SK-N-SH treated with all-trans-retinoic acid at 6 μM for 48 hours (cell line): ENCODE data around the gene PAX5.

Source experiments
- ATAC-seq: fragments of 200-7000 bp; cut with Tn5 transposase; 3 replicates; pipeline ENCODE4 v1.9.1; 2020; ENCODE audit warnings: mild to moderate bottlenecking, moderate library complexity
- ARNTL ChIP-seq: fragments of 450-650 bp; formaldehyde crosslinking; IDR thresholded peaks from 2 replicates; pipeline ENCODE4 v1.5.0; 2020; ENCODE audit warnings: low read depth, mild to moderate bottlenecking, moderate library complexity, borderline replicate concordance
- BACH2 ChIP-seq: fragments of 250-450 bp; sonication (Bioruptor Pico); IDR thresholded peaks from 2 replicates; pipeline ENCODE4 v1.9.0; 2021; ENCODE audit warnings: mild to moderate bottlenecking, borderline replicate concordance
- CREB5 ChIP-seq: fragments of 250-450 bp; sonication (Bioruptor Pico); IDR thresholded peaks from 2 replicates; pipeline ENCODE4 v1.5.1; 2020; ENCODE audit warnings: low read depth, mild to moderate bottlenecking, moderate library complexity
- CSDC2 ChIP-seq: fragments of 250-450 bp; sonication (Bioruptor Pico); IDR thresholded peaks from 2 replicates; pipeline ENCODE4 v1.5.0; 2020; ENCODE audit warnings: mild to moderate bottlenecking, moderate library complexity
- ESRRG ChIP-seq: fragments of 250-450 bp; sonication (Bioruptor Pico); IDR thresholded peaks from 2 replicates; pipeline ENCODE4 v1.6.1; 2021; ENCODE audit warnings: mild to moderate bottlenecking
- GLIS3 ChIP-seq: fragments of 250-450 bp; sonication (Bioruptor Pico); IDR thresholded peaks from 2 replicates; pipeline ENCODE4 v1.5.0; 2020; ENCODE audit warnings: mild to moderate bottlenecking, moderate library complexity
- ISL1 ChIP-seq: fragments of 250-450 bp; sonication (Bioruptor Pico); IDR thresholded peaks from 2 replicates; pipeline ENCODE4 v2.1.2; 2022; ENCODE audit warnings: mild to moderate bottlenecking, moderate library complexity
- PPARA ChIP-seq: fragments of 250-450 bp; sonication (Bioruptor Pico); IDR thresholded peaks from 2 replicates; pipeline ENCODE4 v1.5.0; 2020; ENCODE audit warnings: mild to moderate bottlenecking, borderline replicate concordance
- RARB ChIP-seq: fragments of 250-450 bp; sonication (Bioruptor Pico); IDR thresholded peaks from 2 replicates; pipeline ENCODE4 v1.8.0; 2021; ENCODE audit warnings: mild to moderate bottlenecking, moderate library complexity
- SNAI2 ChIP-seq: fragments of 250-450 bp; sonication (Bioruptor Pico); IDR thresholded peaks from 2 replicates; pipeline ENCODE4 v1.5.0; 2020; ENCODE audit warnings: mild to moderate bottlenecking, moderate library complexity
- TOX ChIP-seq: fragments of 250-450 bp; sonication (Bioruptor Pico); IDR thresholded peaks from 2 replicates; pipeline ENCODE4 v1.8.0; 2021; ENCODE audit warnings: mild to moderate bottlenecking, moderate library complexity, borderline replicate concordance
- ZC3H10 ChIP-seq: fragments of 250-450 bp; sonication (Bioruptor Pico); IDR thresholded peaks from 2 replicates; pipeline ENCODE4 v1.5.1; 2021; ENCODE audit warnings: mild to moderate bottlenecking, moderate library complexity
- ZFP3 ChIP-seq: fragments of 250-450 bp; sonication (Bioruptor Pico); IDR thresholded peaks from 2 replicates; pipeline ENCODE4 v1.5.0; 2020; ENCODE audit warnings: mild to moderate bottlenecking, moderate library complexity
- ZFP30 ChIP-seq: fragments of 450-650 bp; formaldehyde crosslinking; IDR thresholded peaks from 2 replicates; pipeline ENCODE4 v1.5.0; 2022; ENCODE audit warnings: mild to moderate bottlenecking, moderate library complexity
- ZNF565 ChIP-seq: fragments of 450-650 bp; formaldehyde crosslinking; conservative IDR thresholded peaks from 2 replicates; pipeline ENCODE4 v1.5.0; 2020; ENCODE audit warnings: low read depth, mild to moderate bottlenecking, moderate library complexity
- ZNF70 ChIP-seq: fragments of 450-650 bp; formaldehyde crosslinking; IDR thresholded peaks from 2 replicates; pipeline ENCODE4 v1.5.0; 2020; ENCODE audit warnings: mild to moderate bottlenecking, moderate library complexity
- ZNF8 ChIP-seq: fragments of 450-650 bp; formaldehyde crosslinking; IDR thresholded peaks from 2 replicates; pipeline ENCODE4 v1.5.0; 2020; ENCODE audit warnings: mild to moderate bottlenecking, moderate library complexity
- TF ChIP-seq, protein P1 (sequence below): fragments of 250-450 bp; sonication (Bioruptor Pico); IDR thresholded peaks from 2 replicates; pipeline ENCODE4 v1.8.0; 2021; ENCODE audit warnings: low read depth, mild to moderate bottlenecking, moderate library complexity, borderline replicate concordance
- TF ChIP-seq, protein P2 (sequence below): fragments of 250-450 bp; sonication (Bioruptor Pico); IDR thresholded peaks from 2 replicates; pipeline ENCODE4 v1.8.0; 2020; ENCODE audit warnings: mild to moderate bottlenecking, moderate library complexity, borderline replicate concordance
- TF ChIP-seq, protein P3 (sequence below): fragments of 250-450 bp; sonication (Bioruptor Pico); IDR thresholded peaks from 2 replicates; pipeline ENCODE4 v1.5.1; 2021; ENCODE audit warnings: mild to moderate bottlenecking, moderate library complexity

PAX5 gene

DNA sequence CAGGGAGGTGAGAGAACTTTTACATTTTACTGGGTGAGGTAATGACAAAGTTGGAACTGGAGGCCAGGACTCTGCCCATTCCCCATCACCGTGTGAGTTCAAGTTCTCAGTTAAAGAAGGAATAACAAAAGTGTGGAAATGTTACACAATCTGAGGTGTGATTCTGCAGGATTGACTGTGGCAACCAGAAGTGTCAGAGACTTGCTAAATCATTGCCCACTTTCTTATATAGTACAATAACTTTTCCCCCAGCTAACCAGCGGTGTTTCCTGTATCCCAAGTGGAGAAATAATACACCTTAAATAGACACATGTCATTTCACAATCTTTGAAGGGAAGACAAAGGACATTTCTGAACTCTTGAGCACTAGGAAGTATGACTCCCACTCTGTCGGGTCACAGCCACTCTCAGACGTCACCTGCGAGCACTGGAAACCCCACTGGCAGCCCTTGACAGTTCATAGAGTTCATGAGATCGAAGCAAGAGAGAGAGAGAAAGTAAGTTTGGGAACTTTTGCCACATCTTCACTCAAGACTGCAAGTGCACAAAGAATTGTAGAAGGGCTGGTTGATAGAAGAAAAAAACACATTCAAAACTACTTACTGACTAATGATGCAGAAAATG lies 28.4 kb downstream of the PAX5 start:
- ATAC-seq: no peak
- TF ChIP-seq ZNF565 (CRISPR knock-in tag) (no peak), RARB (CRISPR knock-in tag) (no peak), ZFP3 (no peak), ESRRG (CRISPR knock-in tag) (no peak), ZFP30 (CRISPR knock-in tag) (no peak), TOX (CRISPR knock-in tag) (no peak), ARNTL (CRISPR knock-in tag) (no peak), SNAI2 (CRISPR knock-in tag) (no peak), GLIS3 (CRISPR knock-in tag) (no peak), ZNF8 (CRISPR knock-in tag) (no peak), PPARA (CRISPR knock-in tag) (no peak), ISL1 (CRISPR knock-in tag) (no peak), BACH2 (CRISPR knock-in tag) (no peak)
- TF ChIP-seq, protein P1, sequence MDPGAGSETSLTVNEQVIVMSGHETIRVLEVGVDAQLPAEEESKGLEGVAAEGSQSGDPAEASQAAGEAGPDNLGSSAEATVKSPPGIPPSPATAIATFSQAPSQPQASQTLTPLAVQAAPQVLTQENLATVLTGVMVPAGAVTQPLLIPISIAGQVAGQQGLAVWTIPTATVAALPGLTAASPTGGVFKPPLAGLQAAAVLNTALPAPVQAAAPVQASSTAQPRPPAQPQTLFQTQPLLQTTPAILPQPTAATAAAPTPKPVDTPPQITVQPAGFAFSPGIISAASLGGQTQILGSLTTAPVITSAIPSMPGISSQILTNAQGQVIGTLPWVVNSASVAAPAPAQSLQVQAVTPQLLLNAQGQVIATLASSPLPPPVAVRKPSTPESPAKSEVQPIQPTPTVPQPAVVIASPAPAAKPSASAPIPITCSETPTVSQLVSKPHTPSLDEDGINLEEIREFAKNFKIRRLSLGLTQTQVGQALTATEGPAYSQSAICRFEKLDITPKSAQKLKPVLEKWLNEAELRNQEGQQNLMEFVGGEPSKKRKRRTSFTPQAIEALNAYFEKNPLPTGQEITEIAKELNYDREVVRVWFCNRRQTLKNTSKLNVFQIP (CRISPR knock-in tag): no peak
- TF ChIP-seq, protein P2, sequence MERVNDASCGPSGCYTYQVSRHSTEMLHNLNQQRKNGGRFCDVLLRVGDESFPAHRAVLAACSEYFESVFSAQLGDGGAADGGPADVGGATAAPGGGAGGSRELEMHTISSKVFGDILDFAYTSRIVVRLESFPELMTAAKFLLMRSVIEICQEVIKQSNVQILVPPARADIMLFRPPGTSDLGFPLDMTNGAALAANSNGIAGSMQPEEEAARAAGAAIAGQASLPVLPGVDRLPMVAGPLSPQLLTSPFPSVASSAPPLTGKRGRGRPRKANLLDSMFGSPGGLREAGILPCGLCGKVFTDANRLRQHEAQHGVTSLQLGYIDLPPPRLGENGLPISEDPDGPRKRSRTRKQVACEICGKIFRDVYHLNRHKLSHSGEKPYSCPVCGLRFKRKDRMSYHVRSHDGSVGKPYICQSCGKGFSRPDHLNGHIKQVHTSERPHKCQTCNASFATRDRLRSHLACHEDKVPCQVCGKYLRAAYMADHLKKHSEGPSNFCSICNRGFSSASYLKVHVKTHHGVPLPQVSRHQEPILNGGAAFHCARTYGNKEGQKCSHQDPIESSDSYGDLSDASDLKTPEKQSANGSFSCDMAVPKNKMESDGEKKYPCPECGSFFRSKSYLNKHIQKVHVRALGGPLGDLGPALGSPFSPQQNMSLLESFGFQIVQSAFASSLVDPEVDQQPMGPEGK (CRISPR knock-in tag): no peak
- TF ChIP-seq, protein P3, sequence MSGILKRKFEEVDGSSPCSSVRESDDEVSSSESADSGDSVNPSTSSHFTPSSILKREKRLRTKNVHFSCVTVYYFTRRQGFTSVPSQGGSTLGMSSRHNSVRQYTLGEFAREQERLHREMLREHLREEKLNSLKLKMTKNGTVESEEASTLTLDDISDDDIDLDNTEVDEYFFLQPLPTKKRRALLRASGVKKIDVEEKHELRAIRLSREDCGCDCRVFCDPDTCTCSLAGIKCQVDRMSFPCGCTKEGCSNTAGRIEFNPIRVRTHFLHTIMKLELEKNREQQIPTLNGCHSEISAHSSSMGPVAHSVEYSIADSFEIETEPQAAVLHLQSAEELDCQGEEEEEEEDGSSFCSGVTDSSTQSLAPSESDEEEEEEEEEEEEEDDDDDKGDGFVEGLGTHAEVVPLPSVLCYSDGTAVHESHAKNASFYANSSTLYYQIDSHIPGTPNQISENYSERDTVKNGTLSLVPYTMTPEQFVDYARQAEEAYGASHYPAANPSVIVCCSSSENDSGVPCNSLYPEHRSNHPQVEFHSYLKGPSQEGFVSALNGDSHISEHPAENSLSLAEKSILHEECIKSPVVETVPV (CRISPR knock-in tag): no peak

GRCh38 chr9:37004424-37004935 lies 29.6 kb downstream of the PAX5 start:
- TF ChIP-seq GLIS3 (CRISPR knock-in tag) (no peak), ISL1 (CRISPR knock-in tag) (no peak), ESRRG (CRISPR knock-in tag) (no peak), PPARA (CRISPR knock-in tag) (no peak), ZNF70 (CRISPR knock-in tag) (no peak), TOX (CRISPR knock-in tag) (no peak)
- TF ChIP-seq, protein P2 (CRISPR knock-in tag): no peak
- ATAC-seq: no peak

DNA sequence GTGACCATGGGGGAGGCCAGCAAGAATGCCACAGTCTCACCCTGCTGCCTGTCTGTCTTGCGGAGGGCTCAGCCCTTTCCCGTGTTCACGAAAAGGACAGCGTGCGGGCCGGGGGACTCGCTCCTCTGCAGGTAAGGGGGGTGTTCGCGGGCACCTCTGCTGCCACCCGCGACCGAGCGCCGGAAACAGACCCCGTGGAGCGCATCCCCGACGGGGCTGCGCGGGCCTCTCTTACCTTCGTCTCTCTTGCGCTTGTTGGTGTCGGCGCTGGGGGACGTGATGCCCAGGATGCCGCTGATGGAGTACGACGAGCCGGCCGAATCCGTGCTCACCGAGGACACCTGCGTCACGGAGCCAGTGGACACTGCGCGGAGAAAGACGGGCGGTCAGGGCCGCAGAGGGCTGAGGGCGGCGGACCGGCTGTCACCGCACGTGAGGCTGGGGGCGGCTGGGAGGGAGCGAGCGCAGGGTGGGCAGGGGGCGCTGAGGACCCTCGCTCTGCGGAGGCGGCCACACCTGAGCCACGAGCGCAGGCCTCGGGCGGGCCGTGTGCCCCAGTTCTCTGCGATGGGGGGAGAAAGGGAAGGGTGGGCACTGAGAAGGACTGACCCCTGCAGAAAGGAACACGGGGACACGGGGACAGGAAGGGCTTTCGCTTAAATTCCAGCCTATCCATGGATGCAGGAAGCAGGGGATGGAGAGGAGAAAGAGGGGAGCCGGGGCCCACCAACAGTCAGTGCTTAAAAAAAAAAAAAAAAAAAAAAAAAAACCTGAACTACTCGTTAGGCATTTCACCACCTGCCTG lies 31.5 kb downstream of the PAX5 start:
- no peak for ATAC-seq
- TF ChIP-seq PPARA (CRISPR knock-in tag) (no peak), CSDC2 (CRISPR knock-in tag) (no peak)

GRCh38 chr9:37002036-37002412 lies 32.0 kb downstream of the PAX5 start:
- ATAC-seq: no peak
- TF ChIP-seq TOX (CRISPR knock-in tag) (no peak), ZFP3 (no peak), ZC3H10 (CRISPR knock-in tag) (no peak), PPARA (CRISPR knock-in tag) (no peak), ZNF565 (CRISPR knock-in tag) (no peak), CREB5 (CRISPR knock-in tag) (no peak)
- TF ChIP-seq, protein P2 (CRISPR knock-in tag): no peak
- TF ChIP-seq, protein P3 (CRISPR knock-in tag): no peak
